HepG2 (cell line): Measurements from ENCODE around the gene ZFPM1. TPM values are rescaled to one million over a fixed set of nuclear protein-coding genes. Genes with fewer than 3 reads are reported as not detected.

Experiments
- CHCHD3 ChIP-seq: sonication (generic); formaldehyde crosslinking; IDR thresholded peaks from 2 replicates; pipeline ENCODE4 v1.8.0; 2022; ENCODE audit warnings: mild to moderate bottlenecking, missing genetic modification reagents, moderate library complexity
- ELF3 ChIP-seq: IDR thresholded peaks from 2 replicates; pipeline ENCODE4 v1.6.1; 2016; ENCODE audit warnings: missing genetic modification reagents, missing compliant biosample characterization
- ETS1 ChIP-seq: sonication (generic); formaldehyde crosslinking; IDR thresholded peaks from 2 replicates; pipeline ENCODE4 v1.4.0; 2020; ENCODE audit warnings: missing genetic modification reagents
- HMGXB4 ChIP-seq, 2 experiments: sonication (generic) in 1 of 2; formaldehyde crosslinking in 1 of 2; IDR thresholded peaks; 2 replicates each; pipeline versions ENCODE4 v1.4.0 to v1.6.1; 2018 to 2020; ENCODE audit warnings: missing genetic modification reagents in 2 of 2, borderline replicate concordance in 1 of 2, low read depth in 1 of 2, mild to moderate bottlenecking in 1 of 2, missing biosample characterization in 1 of 2
- HOXD1 ChIP-seq: sonication (generic); formaldehyde crosslinking; IDR thresholded peaks from 2 replicates; pipeline ENCODE4 v1.5.0; 2020; ENCODE audit warnings: missing genetic modification reagents
- KLF12 ChIP-seq: sonication (generic); formaldehyde crosslinking; IDR thresholded peaks from 2 replicates; pipeline ENCODE4 v1.4.0; 2020; ENCODE audit warnings: missing genetic modification reagents, borderline replicate concordance
- MTF1 ChIP-seq: sonication (generic); formaldehyde crosslinking; IDR thresholded peaks from 2 replicates; pipeline ENCODE4 v1.5.0; 2020; ENCODE audit warnings: missing genetic modification reagents
- NCOA1 ChIP-seq: sonication (generic); formaldehyde crosslinking; IDR thresholded peaks from 2 replicates; pipeline ENCODE4 v1.9.0; 2021; ENCODE audit warnings: missing genetic modification reagents
- POLR2AphosphoS5 ChIP-seq: IDR thresholded peaks from 2 replicates; pipeline ENCODE4 v1.6.1; 2012; ENCODE audit warnings: low read depth, low read length
- SIX1 ChIP-seq: sonication (generic); formaldehyde crosslinking; IDR thresholded peaks from 2 replicates; pipeline ENCODE4 v1.4.0; 2020; ENCODE audit warnings: missing genetic modification reagents, borderline replicate concordance
- SNRNP70 ChIP-seq: fragments of 200-400 bp; formaldehyde crosslinking; IDR thresholded peaks from 2 replicates; pipeline ENCODE4 v1.6.1; 2017; ENCODE audit warnings: mild to moderate bottlenecking, low read depth, low read length, moderate library complexity
- TAF15 ChIP-seq: fragments of 200-400 bp; formaldehyde crosslinking; IDR thresholded peaks from one replicate; pipeline ENCODE4 v1.6.1; 2018; ENCODE audit warnings: mild to moderate bottlenecking, low read depth, low read length; ENCODE audit not compliant: poor library complexity, severe bottlenecking
- TOE1 ChIP-seq: sonication (generic); formaldehyde crosslinking; IDR thresholded peaks from 2 replicates; pipeline ENCODE4 v1.4.0; 2020; ENCODE audit warnings: mild to moderate bottlenecking, missing genetic modification reagents
- ZFP36L2 ChIP-seq: sonication (generic); formaldehyde crosslinking; IDR thresholded peaks from 2 replicates; pipeline ENCODE4 v1.4.0; 2020; ENCODE audit warnings: missing genetic modification reagents
- ZNF274 ChIP-seq: sonication (generic); formaldehyde crosslinking; IDR thresholded peaks from 2 replicates; pipeline ENCODE4 v1.5.1; 2020; ENCODE audit warnings: mild to moderate bottlenecking, missing genetic modification reagents
- ZNF674 ChIP-seq: sonication (generic); formaldehyde crosslinking; IDR thresholded peaks from 2 replicates; pipeline ENCODE4 v1.5.0; 2020; ENCODE audit warnings: low read depth, mild to moderate bottlenecking, missing genetic modification reagents
- ZNF737 ChIP-seq: sonication (generic); formaldehyde crosslinking; IDR thresholded peaks from 2 replicates; pipeline ENCODE4 v1.5.0; 2020; ENCODE audit warnings: missing genetic modification reagents, mild to moderate bottlenecking, borderline replicate concordance
- ZNF746 ChIP-seq: sonication (generic); formaldehyde crosslinking; IDR thresholded peaks from 2 replicates; pipeline ENCODE4 v1.8.0; 2022; ENCODE audit warnings: mild to moderate bottlenecking, missing genetic modification reagents
- ZNF768 ChIP-seq: sonication (generic); formaldehyde crosslinking; IDR thresholded peaks from 2 replicates; pipeline ENCODE4 v1.4.0; 2020; ENCODE audit warnings: missing genetic modification reagents
- ZNF816 ChIP-seq: sonication (generic); formaldehyde crosslinking; IDR thresholded peaks from 2 replicates; pipeline ENCODE4 v1.8.0; 2022; ENCODE audit warnings: missing genetic modification reagents, mild to moderate bottlenecking, borderline replicate concordance
- ZSCAN21 ChIP-seq: sonication (generic); formaldehyde crosslinking; IDR thresholded peaks from 2 replicates; pipeline ENCODE4 v1.8.0; 2022; ENCODE audit warnings: mild to moderate bottlenecking, missing genetic modification reagents, moderate library complexity, borderline replicate concordance
- polyA plus RNA-seq, 8 experiments: library from polyadenylated mRNA; depleted of rRNA in 3 of 8; stranded (reverse) in 7 of 8; unstranded in 1 of 8; fragments of >200 nt; fragmentation: Illumina TruSeq in 4 of 8; extraction: Trizol in 4 of 8; gene quantifications; 2 replicates each; pipeline versions ENCODE4 v1.2.1 to v1.2.3, GENCODE V29; 2011 to 2016; ENCODE audit warnings: low read depth in 4 of 8, missing spikeins in 1 of 8, mixed read lengths in 1 of 8; ENCODE audit not compliant: insufficient read depth in 1 of 8
- total RNA-seq, 5 experiments: library from RNA; depleted of rRNA; stranded (reverse); fragments of >200 nt; fragmentation: Illumina TruSeq; extraction: Trizol; gene quantifications; 2 replicates each; pipeline ENCODE4 v1.2.3, GENCODE V29; 2016; ENCODE audit warnings: low read depth in 1 of 5
- TF ChIP-seq, protein P1 (sequence below): sonication (generic); formaldehyde crosslinking; IDR thresholded peaks from 2 replicates; pipeline ENCODE4 v1.5.0; 2020; ENCODE audit warnings: missing genetic modification reagents
- TF ChIP-seq, protein P2 (sequence below): sonication (generic); formaldehyde crosslinking; IDR thresholded peaks from 2 replicates; pipeline ENCODE4 v1.4.0; 2020; ENCODE audit warnings: mild to moderate bottlenecking, missing genetic modification reagents

The ZFPM1 gene
- total and polyA plus RNA-seq, 2 of the 13 experiments (the other 11 are each of a cell fraction or from before 2014, with no cell fraction given) = 1.3 to 3.8 TPM

- TF ChIP-seq ETS1 (CRISPR knock-in tag) (no peak), SIX1 (CRISPR knock-in tag) (no peak), SNRNP70 (no peak), HMGXB4 (CRISPR knock-in tag; IDR thresholded peaks at IDR 0.05; ENCODE audit: borderline replicate concordance in 1 of 2, low read depth in 1 of 2) (no peak), ZNF746 (no peak), ZSCAN21 (CRISPR knock-in tag) (no peak), HOXD1 (CRISPR knock-in tag) (no peak), CHCHD3 (no peak), NCOA1 (CRISPR knock-in tag) (no peak), MTF1 (CRISPR knock-in tag) (no peak), ZNF816 (CRISPR knock-in tag) (no peak), KLF12 (CRISPR knock-in tag) (no peak), POLR2AphosphoS5 (no peak), ZNF274 (CRISPR knock-in tag) (0 out of 2 replicates have a peak, but pooled peaks have one; percentile 15), ZFP36L2 (CRISPR knock-in tag) (no peak), ZNF737 (CRISPR knock-in tag) (no peak), TOE1 (CRISPR knock-in tag) (no peak), ELF3 (CRISPR knock-in tag) (no peak), TAF15 (no peak), ZNF674 (no peak), ZNF768 (0 out of 2 replicates have a peak, but pooled peaks have one; percentile 8)
- TF ChIP-seq, protein P1, sequence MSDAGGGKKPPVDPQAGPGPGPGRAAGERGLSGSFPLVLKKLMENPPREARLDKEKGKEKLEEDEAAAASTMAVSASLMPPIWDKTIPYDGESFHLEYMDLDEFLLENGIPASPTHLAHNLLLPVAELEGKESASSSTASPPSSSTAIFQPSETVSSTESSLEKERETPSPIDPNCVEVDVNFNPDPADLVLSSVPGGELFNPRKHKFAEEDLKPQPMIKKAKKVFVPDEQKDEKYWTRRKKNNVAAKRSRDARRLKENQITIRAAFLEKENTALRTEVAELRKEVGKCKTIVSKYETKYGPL (CRISPR knock-in tag) = no peak
- TF ChIP-seq, protein P2, sequence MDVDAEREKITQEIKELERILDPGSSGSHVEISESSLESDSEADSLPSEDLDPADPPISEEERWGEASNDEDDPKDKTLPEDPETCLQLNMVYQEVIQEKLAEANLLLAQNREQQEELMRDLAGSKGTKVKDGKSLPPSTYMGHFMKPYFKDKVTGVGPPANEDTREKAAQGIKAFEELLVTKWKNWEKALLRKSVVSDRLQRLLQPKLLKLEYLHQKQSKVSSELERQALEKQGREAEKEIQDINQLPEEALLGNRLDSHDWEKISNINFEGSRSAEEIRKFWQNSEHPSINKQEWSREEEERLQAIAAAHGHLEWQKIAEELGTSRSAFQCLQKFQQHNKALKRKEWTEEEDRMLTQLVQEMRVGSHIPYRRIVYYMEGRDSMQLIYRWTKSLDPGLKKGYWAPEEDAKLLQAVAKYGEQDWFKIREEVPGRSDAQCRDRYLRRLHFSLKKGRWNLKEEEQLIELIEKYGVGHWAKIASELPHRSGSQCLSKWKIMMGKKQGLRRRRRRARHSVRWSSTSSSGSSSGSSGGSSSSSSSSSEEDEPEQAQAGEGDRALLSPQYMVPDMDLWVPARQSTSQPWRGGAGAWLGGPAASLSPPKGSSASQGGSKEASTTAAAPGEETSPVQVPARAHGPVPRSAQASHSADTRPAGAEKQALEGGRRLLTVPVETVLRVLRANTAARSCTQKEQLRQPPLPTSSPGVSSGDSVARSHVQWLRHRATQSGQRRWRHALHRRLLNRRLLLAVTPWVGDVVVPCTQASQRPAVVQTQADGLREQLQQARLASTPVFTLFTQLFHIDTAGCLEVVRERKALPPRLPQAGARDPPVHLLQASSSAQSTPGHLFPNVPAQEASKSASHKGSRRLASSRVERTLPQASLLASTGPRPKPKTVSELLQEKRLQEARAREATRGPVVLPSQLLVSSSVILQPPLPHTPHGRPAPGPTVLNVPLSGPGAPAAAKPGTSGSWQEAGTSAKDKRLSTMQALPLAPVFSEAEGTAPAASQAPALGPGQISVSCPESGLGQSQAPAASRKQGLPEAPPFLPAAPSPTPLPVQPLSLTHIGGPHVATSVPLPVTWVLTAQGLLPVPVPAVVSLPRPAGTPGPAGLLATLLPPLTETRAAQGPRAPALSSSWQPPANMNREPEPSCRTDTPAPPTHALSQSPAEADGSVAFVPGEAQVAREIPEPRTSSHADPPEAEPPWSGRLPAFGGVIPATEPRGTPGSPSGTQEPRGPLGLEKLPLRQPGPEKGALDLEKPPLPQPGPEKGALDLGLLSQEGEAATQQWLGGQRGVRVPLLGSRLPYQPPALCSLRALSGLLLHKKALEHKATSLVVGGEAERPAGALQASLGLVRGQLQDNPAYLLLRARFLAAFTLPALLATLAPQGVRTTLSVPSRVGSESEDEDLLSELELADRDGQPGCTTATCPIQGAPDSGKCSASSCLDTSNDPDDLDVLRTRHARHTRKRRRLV = no peak
These were observed 42.2 kb downstream of the ZFPM1 start (continued) for GRCh38 chr16:88495268-88495772.
